Measurements from ENCODE around the gene CBX1.

GRCh38 chr17:48129981-48130380 lies 28.7 kb upstream of the CBX1 start:
- no peak for TF ChIP-seq REST (IDR thresholded peaks at IDR 0.05; ENCODE audit: unreplicated experiment)
- no peak for TF ChIP-seq POLR2AphosphoS5 (IDR thresholded peaks at IDR 0.05; ENCODE audit: low read depth)
- TF ChIP-seq CTCF (conservative IDR thresholded peaks at IDR 0.05; ENCODE audit: low read depth in 2 of 2), result no peak
- no peak for TF ChIP-seq EZH2phosphoT487 (IDR thresholded peaks at IDR 0.05; ENCODE audit: unreplicated experiment)
- no peak for TF ChIP-seq EZH2 (IDR thresholded peaks at IDR 0.05; ENCODE audit: low read depth, unreplicated experiment)
- TF ChIP-seq ZNF331 (CRISPR knock-in tag; IDR thresholded peaks at IDR 0.05; ENCODE audit: low read depth), result no peak
- TF ChIP-seq CREB1 (CRISPR knock-in tag; IDR thresholded peaks at IDR 0.05; ENCODE audit: low read depth), result no peak
- no peak for TF ChIP-seq ETS1 (IDR thresholded peaks at IDR 0.05)
- TF ChIP-seq JUNB (IDR thresholded peaks at IDR 0.05; ENCODE audit: unreplicated experiment), result no peak
- TF ChIP-seq NANOG (IDR thresholded peaks at IDR 0.05; ENCODE audit: borderline replicate concordance), result no peak
- no peak for TF ChIP-seq STAT1 (IDR thresholded peaks at IDR 0.05; ENCODE audit: unreplicated experiment)

Data from GM23338 (cell line).